ENCODE measurements around the gene ATRNL1.

GRCh38 chr10:115902596-115902995 lies 809.4 kb downstream of the ATRNL1 start:
- no peak for TF ChIP-seq POLR2A (IDR thresholded peaks at IDR 0.05)
- no peak for TF ChIP-seq POLR2AphosphoS5 (IDR thresholded peaks at IDR 0.05)
- TF ChIP-seq, protein P1, sequence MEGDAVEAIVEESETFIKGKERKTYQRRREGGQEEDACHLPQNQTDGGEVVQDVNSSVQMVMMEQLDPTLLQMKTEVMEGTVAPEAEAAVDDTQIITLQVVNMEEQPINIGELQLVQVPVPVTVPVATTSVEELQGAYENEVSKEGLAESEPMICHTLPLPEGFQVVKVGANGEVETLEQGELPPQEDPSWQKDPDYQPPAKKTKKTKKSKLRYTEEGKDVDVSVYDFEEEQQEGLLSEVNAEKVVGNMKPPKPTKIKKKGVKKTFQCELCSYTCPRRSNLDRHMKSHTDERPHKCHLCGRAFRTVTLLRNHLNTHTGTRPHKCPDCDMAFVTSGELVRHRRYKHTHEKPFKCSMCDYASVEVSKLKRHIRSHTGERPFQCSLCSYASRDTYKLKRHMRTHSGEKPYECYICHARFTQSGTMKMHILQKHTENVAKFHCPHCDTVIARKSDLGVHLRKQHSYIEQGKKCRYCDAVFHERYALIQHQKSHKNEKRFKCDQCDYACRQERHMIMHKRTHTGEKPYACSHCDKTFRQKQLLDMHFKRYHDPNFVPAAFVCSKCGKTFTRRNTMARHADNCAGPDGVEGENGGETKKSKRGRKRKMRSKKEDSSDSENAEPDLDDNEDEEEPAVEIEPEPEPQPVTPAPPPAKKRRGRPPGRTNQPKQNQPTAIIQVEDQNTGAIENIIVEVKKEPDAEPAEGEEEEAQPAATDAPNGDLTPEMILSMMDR (IDR thresholded peaks at IDR 0.05) = no peak

Measured in prostate gland (tissue), 2 donors.